ENCODE results near the gene RAB11FIP4. TPM values are rescaled to one million over a fixed set of nuclear protein-coding genes. Genes with fewer than 3 reads are reported as not detected.
A peak's percentile ranks its signal among the peaks of the same experiment; 100 is the strongest.

Gene RAB11FIP4
- total RNA-seq, 1 donor = 0.72 TPM

GRCh38 chr17:31492880-31493655 lies 101.6 kb downstream of the RAB11FIP4 start:
- Histone ChIP-seq H3K4me2 (ENCODE audit: insufficient read depth, low read length) (no peak overlapping the region), H3K79me2 (ENCODE audit: insufficient read depth, low read length) (no peaks in the 10 kb centered on the region), H3K4me1 (ENCODE audit: insufficient read depth, low read length) (no peaks in the 10 kb centered on the region), H3K9me3 (ENCODE audit: low read depth, low read length) (no peaks in the 10 kb centered on the region), H3K27ac (ENCODE audit: low read depth, low read length) (no peak overlapping the region), H3K4me3 (ENCODE audit: insufficient read depth, low read length) (no peak overlapping the region), H3K36me3 (ENCODE audit: insufficient read depth, low read length) (no peaks in the 10 kb centered on the region), H3K27me3 (ENCODE audit: insufficient read depth, low read length) (peaks cover 57% of the 10 kb centered on the region), H4K20me1 (ENCODE audit: insufficient read depth, low read length) (peaks cover 4% of the 10 kb centered on the region), H2AFZ (ENCODE audit: low read length) (no peak overlapping the region)
- TF ChIP-seq CTCF (IDR thresholded peaks at IDR 0.05; ENCODE audit: extremely low read depth, low read depth, low read length) = no peak
- peak; percentile 72 for DNase-seq (ENCODE audit: insufficient read length, low spot score, missing footprints)

GRCh38 chr17:31493656-31494155 lies 102.2 kb downstream of the RAB11FIP4 start:
- H3K36me3 ChIP-seq (ENCODE audit: insufficient read depth, low read length) = no peaks in the 10 kb centered on the region
- H3K4me3 ChIP-seq (ENCODE audit: insufficient read depth, low read length) = no peak overlapping the region
- peak; percentile 23 for DNase-seq (ENCODE audit: insufficient read length, low spot score, missing footprints)
- no peak overlapping the region for H3K27ac ChIP-seq (ENCODE audit: low read depth, low read length)
- no peak overlapping the region for H3K4me2 ChIP-seq (ENCODE audit: insufficient read depth, low read length)
- no peak for TF ChIP-seq CTCF (IDR thresholded peaks at IDR 0.05; ENCODE audit: extremely low read depth, low read depth, low read length)
- H3K9me3 ChIP-seq (ENCODE audit: low read depth, low read length) = no peaks in the 10 kb centered on the region
- H3K4me1 ChIP-seq (ENCODE audit: insufficient read depth, low read length) = no peaks in the 10 kb centered on the region
- no peaks in the 10 kb centered on the region for H3K79me2 ChIP-seq (ENCODE audit: insufficient read depth, low read length)
- H3K27me3 ChIP-seq (ENCODE audit: insufficient read depth, low read length) = peaks cover 56% of the 10 kb centered on the region
- peaks cover 4% of the 10 kb centered on the region for H4K20me1 ChIP-seq (ENCODE audit: insufficient read depth, low read length)
- H2AFZ ChIP-seq (ENCODE audit: low read length) = no peak overlapping the region

DNA sequence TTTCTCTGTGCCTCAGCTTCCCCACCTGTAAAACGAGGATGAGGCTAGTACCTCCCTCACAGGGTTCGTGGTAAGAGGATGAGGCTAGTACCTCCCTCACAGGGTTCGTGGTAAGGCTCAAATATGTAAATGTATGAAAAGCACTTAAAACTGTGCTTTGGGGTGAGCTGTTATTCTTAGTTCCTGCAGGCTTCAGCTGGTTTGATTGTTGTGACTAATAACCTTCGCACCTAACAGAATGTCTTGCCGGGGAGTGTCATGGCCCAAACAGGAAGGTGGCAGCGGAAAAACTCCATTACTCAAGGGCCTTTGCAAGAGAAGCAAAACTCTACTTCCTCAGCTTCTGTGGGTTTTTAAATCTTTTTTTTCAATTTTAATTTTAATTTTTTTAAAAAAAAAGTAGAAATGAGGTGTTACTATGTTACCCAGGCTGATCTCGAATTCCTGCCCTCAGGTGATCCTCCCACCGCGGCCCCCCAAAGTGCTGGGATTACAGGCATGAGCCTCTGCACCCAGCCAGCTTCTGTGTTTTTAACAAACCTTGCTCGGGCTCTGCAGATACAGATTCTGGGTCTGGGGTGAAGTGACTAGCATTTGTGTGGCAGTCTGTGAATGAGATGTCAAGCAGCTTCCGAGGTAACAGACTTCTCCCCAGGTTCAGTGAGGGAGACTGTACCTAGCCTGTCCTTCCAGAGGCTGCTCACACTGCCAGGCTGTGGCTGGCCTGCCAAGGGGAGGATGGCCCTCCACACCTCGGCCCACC lies 103.0 kb downstream of the RAB11FIP4 start:
- H3K9me3 ChIP-seq (ENCODE audit: low read depth, low read length) = no peaks in the 10 kb centered on the region
- DNase-seq (ENCODE audit: insufficient read length, low spot score, missing footprints) = peak; percentile 34
- H3K27ac ChIP-seq (ENCODE audit: low read depth, low read length) = no peak overlapping the region
- peaks cover 54% of the 10 kb centered on the region for H3K27me3 ChIP-seq (ENCODE audit: insufficient read depth, low read length)
- H3K36me3 ChIP-seq (ENCODE audit: insufficient read depth, low read length) = no peaks in the 10 kb centered on the region
- no peaks in the 10 kb centered on the region for H3K79me2 ChIP-seq (ENCODE audit: insufficient read depth, low read length)
- no peak overlapping the region for H3K4me3 ChIP-seq (ENCODE audit: insufficient read depth, low read length)
- no peak overlapping the region for H2AFZ ChIP-seq (ENCODE audit: low read length)
- H3K4me2 ChIP-seq (ENCODE audit: insufficient read depth, low read length) = no peak overlapping the region
- H4K20me1 ChIP-seq (ENCODE audit: insufficient read depth, low read length) = no peaks in the 10 kb centered on the region
- no peak for TF ChIP-seq CTCF (IDR thresholded peaks at IDR 0.05; ENCODE audit: extremely low read depth, low read depth, low read length)
- H3K4me1 ChIP-seq (ENCODE audit: insufficient read depth, low read length) = no peaks in the 10 kb centered on the region

Measured in osteoblast (primary cell).